Superior temporal gyrus (tissue), 1 donor: ENCODE results near the gene PDE4D.

ENCODE experiments used
- DNase-seq: peaks from one replicate; pipeline ENCODE4 v3.0.0-alpha.2; 2016; ENCODE audit errors: extremely low spot score

PDE4D gene

GRCh38 chr5:59655693-59656309 is 237.7 kb downstream of the PDE4D start:
- no peak for DNase-seq

GRCh38 chr5:59654691-59655090 is 238.8 kb downstream of the PDE4D start:
- no peak for DNase-seq

- no peak for DNase-seq
These were observed 241.1 kb downstream of the PDE4D start for GRCh38 chr5:59652449-59652848.

- DNase-seq, result no peak
These were observed 244.3 kb downstream of the PDE4D start for GRCh38 chr5:59648949-59649921.

GRCh38 chr5:59648038-59648831 is 245.3 kb downstream of the PDE4D start:
- no peak for DNase-seq

GRCh38 chr5:59645380-59645779 is 248.1 kb downstream of the PDE4D start:
- no peak for DNase-seq

- DNase-seq, result no peak
These were observed 253.1 kb downstream of the PDE4D start for GRCh38 chr5:59640411-59640810.

- DNase-seq, result no peak
These were observed 255.5 kb downstream of the PDE4D start for GRCh38 chr5:59637884-59638580.

GRCh38 chr5:59629561-59629960 is 264.0 kb downstream of the PDE4D start:
- no peak for DNase-seq

- DNase-seq, result no peak
These were observed 265.3 kb downstream of the PDE4D start for GRCh38 chr5:59628062-59628828.

- no peak for DNase-seq
These were observed 268.6 kb downstream of the PDE4D start for GRCh38 chr5:59624898-59625297.

GRCh38 chr5:59622848-59623247 is 270.7 kb downstream of the PDE4D start:
- no peak for DNase-seq

- no peak for DNase-seq
These were observed 272.0 kb downstream of the PDE4D start for GRCh38 chr5:59621477-59621876.

GRCh38 chr5:59620535-59621212 is 272.9 kb downstream of the PDE4D start:
- no peak for DNase-seq

GRCh38 chr5:59618644-59619043 is 274.9 kb downstream of the PDE4D start:
- DNase-seq, result no peak

GRCh38 chr5:59617186-59617771 is 276.2 kb downstream of the PDE4D start:
- peak; percentile 73 for DNase-seq

GRCh38 chr5:59616413-59616812 is 277.1 kb downstream of the PDE4D start:
- DNase-seq, result no peak

- DNase-seq, result no peak
These were observed 278.3 kb downstream of the PDE4D start for GRCh38 chr5:59615272-59615671.

GRCh38 chr5:59609501-59610265 is 283.8 kb downstream of the PDE4D start:
- DNase-seq, result no peak
